ENCODE results near the gene GAS6.

The GAS6 gene

GRCh38 chr13:113817860-113818691 lies 45.8 kb downstream of the GAS6 start:
- DNase-seq (no peak), ATAC-seq (ENCODE audit: insufficient read depth, low read depth) (no peak)
- H3K4me2 ChIP-seq (ENCODE audit: insufficient read depth, low read length) = no peak overlapping the region
- H3K4me1 ChIP-seq (ENCODE audit: insufficient read depth, low read length) = 0 out of 2 replicates have a peak, but pooled peaks cover 3% of the 10 kb centered on the region
- no peaks in the 10 kb centered on the region for H3K36me3 ChIP-seq (ENCODE audit: insufficient read depth, low read length)
- no peak overlapping the region for H2AFZ ChIP-seq (ENCODE audit: low read depth, low read length)
- no peak for TF ChIP-seq EZH2 (IDR thresholded peaks at IDR 0.05; ENCODE audit: borderline replicate concordance, low read depth, low read length, severe bottlenecking)
- no peak for TF ChIP-seq CTCF (IDR thresholded peaks at IDR 0.05; ENCODE audit: borderline replicate concordance, extremely low read depth, low read length, poor library complexity, severe bottlenecking)
- no peak overlapping the region for H3K4me3 ChIP-seq (ENCODE audit: low read depth in 1 of 2, low read length in 2 of 2)
- H3K27ac ChIP-seq (ENCODE audit: low read length) = no peak overlapping the region
- H3K79me2 ChIP-seq (ENCODE audit: insufficient read depth, low read length) = no peaks in the 10 kb centered on the region
- H4K20me1 ChIP-seq (ENCODE audit: insufficient read depth, low read length) = peaks cover 14% of the 10 kb centered on the region
- no peaks in the 10 kb centered on the region for H3K9me3 ChIP-seq (ENCODE audit: insufficient read depth, low read length, severe bottlenecking)
- no peak overlapping the region for H3K9ac ChIP-seq (ENCODE audit: low read depth, low read length)
- no peaks in the 10 kb centered on the region for H3K27me3 ChIP-seq (ENCODE audit: insufficient read depth, low read length, poor library complexity)

GRCh38 chr13:113816946-113817859 lies 46.7 kb downstream of the GAS6 start:
- Histone ChIP-seq H3K4me2 (ENCODE audit: insufficient read depth, low read length) (no peak overlapping the region), H2AFZ (ENCODE audit: low read depth, low read length) (no peak overlapping the region), H3K27me3 (ENCODE audit: insufficient read depth, low read length, poor library complexity) (no peaks in the 10 kb centered on the region), H3K36me3 (ENCODE audit: insufficient read depth, low read length) (no peaks in the 10 kb centered on the region), H3K9ac (ENCODE audit: low read depth, low read length) (no peak overlapping the region), H3K79me2 (ENCODE audit: insufficient read depth, low read length) (no peaks in the 10 kb centered on the region), H4K20me1 (ENCODE audit: insufficient read depth, low read length) (peaks cover 14% of the 10 kb centered on the region), H3K27ac (ENCODE audit: low read length) (no peak overlapping the region), H3K4me3 (ENCODE audit: low read depth in 1 of 2, low read length in 2 of 2) (no peak overlapping the region), H3K9me3 (ENCODE audit: insufficient read depth, low read length, severe bottlenecking) (no peaks in the 10 kb centered on the region), H3K4me1 (ENCODE audit: insufficient read depth, low read length) (0 out of 2 replicates have a peak, but pooled peaks cover 3% of the 10 kb centered on the region)
- peak; percentile 90 for DNase-seq
- peak; percentile 90 for ATAC-seq (ENCODE audit: insufficient read depth, low read depth)
- no peak for TF ChIP-seq EZH2 (IDR thresholded peaks at IDR 0.05; ENCODE audit: borderline replicate concordance, low read depth, low read length, severe bottlenecking)
- peak; percentile 93 for TF ChIP-seq CTCF (IDR thresholded peaks at IDR 0.05; ENCODE audit: borderline replicate concordance, extremely low read depth, low read length, poor library complexity, severe bottlenecking)

GRCh38 chr13:113816254-113816929 lies 47.5 kb downstream of the GAS6 start:
- no peaks in the 10 kb centered on the region for H3K79me2 ChIP-seq (ENCODE audit: insufficient read depth, low read length)
- H3K4me1 ChIP-seq (ENCODE audit: insufficient read depth, low read length) = 0 out of 2 replicates have a peak, but pooled peaks cover 3% of the 10 kb centered on the region
- peaks cover 14% of the 10 kb centered on the region for H4K20me1 ChIP-seq (ENCODE audit: insufficient read depth, low read length)
- H3K27me3 ChIP-seq (ENCODE audit: insufficient read depth, low read length, poor library complexity) = no peaks in the 10 kb centered on the region
- ATAC-seq (ENCODE audit: insufficient read depth, low read depth) = peak; percentile 4; the same call in 2 of the 3 replicates
- H3K9ac ChIP-seq (ENCODE audit: low read depth, low read length) = no peak overlapping the region
- DNase-seq = peak; percentile 16
- TF ChIP-seq CTCF (IDR thresholded peaks at IDR 0.05; ENCODE audit: borderline replicate concordance, extremely low read depth, low read length, poor library complexity, severe bottlenecking) (no peak), EZH2 (IDR thresholded peaks at IDR 0.05; ENCODE audit: borderline replicate concordance, low read depth, low read length, severe bottlenecking) (no peak)
- H3K4me3 ChIP-seq (ENCODE audit: low read depth in 1 of 2, low read length in 2 of 2) = peak overlapping the region in 1 of 2 experiments; percentile 9; a peak in 1 of 4 replicates
- H2AFZ ChIP-seq (ENCODE audit: low read depth, low read length) = no peak overlapping the region
- H3K36me3 ChIP-seq (ENCODE audit: insufficient read depth, low read length) = no peaks in the 10 kb centered on the region
- no peak overlapping the region for H3K27ac ChIP-seq (ENCODE audit: low read length)
- no peak overlapping the region for H3K4me2 ChIP-seq (ENCODE audit: insufficient read depth, low read length)
- H3K9me3 ChIP-seq (ENCODE audit: insufficient read depth, low read length, severe bottlenecking) = no peaks in the 10 kb centered on the region

Data from DND-41 (cell line).